Stomach (tissue), 9 donors: Measurements from ENCODE around the gene NLN. TPM values are rescaled to one million over a fixed set of nuclear protein-coding genes. Genes with fewer than 3 reads are reported as not detected.

Experiments used
- DNase-seq, 2 donors: peaks; one replicate each; pipeline versions ENCODE4 v3.0.0 to v3.0.0-alpha.2; 2013 to 2019
- H3K27ac ChIP-seq, 5 donors: fragments of 200-600 bp in 4 of 5; sonication (generic) in 4 of 5; one replicate each; pipeline ENCODE4 v1.5.1; 2013 to 2019; ENCODE audit warnings: mild to moderate bottlenecking in 1 of 5, moderate library complexity in 1 of 5
- H3K27me3 ChIP-seq, 3 donors: fragments of 200-600 bp; sonication (generic); one replicate each; pipeline ENCODE4 v1.5.1; 2017 to 2019; ENCODE audit warnings: mixed run types in 1 of 3
- H3K36me3 ChIP-seq, 4 donors: fragments of 200-600 bp; sonication (generic); 1 replicate in 3 of 4; 2 replicates in 1 of 4; pipeline ENCODE4 v1.5.1; 2016 to 2019
- H3K4me1 ChIP-seq, 4 donors: fragments of 200-600 bp; sonication (generic); one replicate each; pipeline ENCODE4 v1.5.1; 2016 to 2019
- H3K4me3 ChIP-seq, 4 donors: fragments of 200-600 bp; sonication (generic) in 3 of 4; one replicate each; pipeline ENCODE4 v1.5.1; 2016 to 2019; ENCODE audit warnings: mild to moderate bottlenecking in 1 of 4
- H3K9me3 ChIP-seq, 4 donors: fragments of 200-600 bp; sonication (generic); one replicate each; pipeline ENCODE4 v1.5.1; 2016 to 2019
- CTCF ChIP-seq, 7 experiments: fragments of 450-650 bp in 4 of 7; fragments of 200-600 bp in 3 of 7; sonication (generic) in 3 of 7; IDR thresholded peaks; one replicate each; pipeline ENCODE4 v1.5.1; 2016 to 2019; ENCODE audit warnings: antibody characterized with exemption in 7 of 7, control low read depth in 2 of 7, mild to moderate bottlenecking in 1 of 7
- EP300 ChIP-seq: sonication (generic); formaldehyde crosslinking; IDR thresholded peaks from one replicate; pipeline ENCODE4 v1.6.1; 2017; ENCODE audit warnings: antibody characterized with exemption
- POLR2A ChIP-seq, 4 donors: fragments of 450-650 bp; IDR thresholded peaks; one replicate each; pipeline ENCODE4 v1.6.1; 2016; ENCODE audit warnings: antibody characterized with exemption in 4 of 4, control low read depth in 2 of 4, mild to moderate bottlenecking in 1 of 4, moderate library complexity in 1 of 4
- POLR2AphosphoS5 ChIP-seq, 3 donors: sonication (generic); formaldehyde crosslinking; IDR thresholded peaks; one replicate each; pipeline ENCODE4 v1.6.1; 2016; ENCODE audit warnings: antibody characterized with exemption in 3 of 3
- WGBS, 5 donors: extraction: QIAGEN DNeasy Blood & Tissue Kit in 3 of 5; methylation state at CpG; one replicate each; pipeline versions ENCODE4 v1.1.5 to v1.1.7; 2013 to 2018; 5-methylcytosine and 5-hydroxymethylcytosine counted together
- intact Hi-C: fragments of 100-400 bp; cut with DNase I; formaldehyde crosslinking; loops from one replicate; pipeline ENCODE4 v1.15.1; 2023; ENCODE audit warnings: low total_unique reads
- polyA plus RNA-seq, 3 donors: library from polyadenylated mRNA; stranded (reverse); fragments of 200-250 nt; gene quantifications; one replicate each; pipeline ENCODE4 v1.2.3, GENCODE V29; 2013
- total RNA-seq, 5 donors: library from RNA; depleted of rRNA; stranded (reverse); fragments of >200 nt; gene quantifications; one replicate each; pipeline versions ENCODE4 v1.1.0 to v1.2.3, GENCODE V29; 2014 to 2016
- donor health status: healthy with polysubstance abuse.
- donor health status: Bipolar disorder and iron deficiency.
- donor health status: healthy.

NLN gene
- total and polyA plus RNA-seq, 8 donors = 0.58 to 27.5 (median 9.3) TPM

- intact Hi-C loops = no loop called here
- no peak overlapping the region for H3K4me3 ChIP-seq
- no peak overlapping the region for H3K27ac ChIP-seq
- no peaks in the 10 kb centered on the region for H3K4me1 ChIP-seq
- no peaks in the 10 kb centered on the region for H3K9me3 ChIP-seq
- DNase-seq = no peak
- H3K27me3 ChIP-seq = no peaks in the 10 kb centered on the region
- H3K36me3 ChIP-seq = no peaks in the 10 kb centered on the region
- TF ChIP-seq CTCF (IDR thresholded peaks at IDR 0.05) (no peak), EP300 (no peak), POLR2AphosphoS5 (IDR thresholded peaks at IDR 0.05) (no peak), POLR2A (IDR thresholded peaks at IDR 0.05) (no peak)
Observed at GRCh38 chr5:65862384-65862783, 140.4 kb downstream of the NLN start.

- Histone ChIP-seq H3K27ac (no peak overlapping the region), H3K36me3 (no peaks in the 10 kb centered on the region), H3K9me3 (no peaks in the 10 kb centered on the region), H3K4me3 (no peak overlapping the region), H3K27me3 (no peaks in the 10 kb centered on the region), H3K4me1 (no peaks in the 10 kb centered on the region)
- WGBS, 5 donors = 91 to 97% (median 93%) methylated on average over 2 of the region's 2 CpGs
- intact Hi-C loops = no loop called here
- DNase-seq = no peak
- TF ChIP-seq POLR2AphosphoS5 (IDR thresholded peaks at IDR 0.05) (no peak), CTCF (IDR thresholded peaks at IDR 0.05) (no peak), POLR2A (IDR thresholded peaks at IDR 0.05) (no peak)
Observed at GRCh38 chr5:65863747-65864146, 141.7 kb downstream of the NLN start.

- no peak overlapping the region for H3K27ac ChIP-seq
- TF ChIP-seq POLR2A (IDR thresholded peaks at IDR 0.05) (no peak), POLR2AphosphoS5 (IDR thresholded peaks at IDR 0.05) (no peak), EP300 (no peak), CTCF (IDR thresholded peaks at IDR 0.05) (no peak)
- H3K36me3 ChIP-seq = no peaks in the 10 kb centered on the region
- no peaks in the 10 kb centered on the region for H3K27me3 ChIP-seq
- 64 to 83% (median 69%) methylated on average over 6 of the region's 6 CpGs for WGBS, 5 donors
- no peak for DNase-seq
- no peak overlapping the region for H3K4me3 ChIP-seq
- no peaks in the 10 kb centered on the region for H3K9me3 ChIP-seq
- intact Hi-C loops = no loop called here
- peaks cover 0 to 5% (median 0%) of the 10 kb centered on the region in 4 donors for H3K4me1 ChIP-seq
Observed at GRCh38 chr5:65866837-65867521, 145.0 kb downstream of the NLN start.

- intact Hi-C loops = no loop called here
- no peaks in the 10 kb centered on the region for H3K27me3 ChIP-seq
Observed at GRCh38 chr5:65867542-65868195, 145.7 kb downstream of the NLN start.

More at GRCh38 chr5:65867542-65868195, 145.7 kb downstream of the NLN start:
- no peak for DNase-seq
- 67 to 73% (median 72%) methylated on average over 11 of the region's 11 CpGs for WGBS, 5 donors
- no peaks in the 10 kb centered on the region for H3K9me3 ChIP-seq
- TF ChIP-seq POLR2AphosphoS5 (IDR thresholded peaks at IDR 0.05) (no peak), POLR2A (IDR thresholded peaks at IDR 0.05) (no peak), CTCF (IDR thresholded peaks at IDR 0.05) (no peak)
- peaks cover 0 to 5% (median 0%) of the 10 kb centered on the region in 4 donors for H3K4me1 ChIP-seq
- H3K27ac ChIP-seq = no peak overlapping the region
- no peaks in the 10 kb centered on the region for H3K36me3 ChIP-seq
- no peak overlapping the region for H3K4me3 ChIP-seq
